HG03175 (cell line): ENCODE results near the gene JAZF1.
"Not testable (repeated sequence)": the region's sequence is repeated elsewhere in the genome, so short reads cannot be mapped to it uniquely, and the experiment has no call there.

ENCODE experiments used
- ATAC-seq: cut with Tn5 transposase; IDR thresholded peaks from one replicate; pipeline ENCODE4 v1.9.1; 2021; ENCODE audit warnings: mild to moderate bottlenecking, moderate library complexity; ENCODE audit not compliant: unreplicated experiment

The JAZF1 gene

DNA sequence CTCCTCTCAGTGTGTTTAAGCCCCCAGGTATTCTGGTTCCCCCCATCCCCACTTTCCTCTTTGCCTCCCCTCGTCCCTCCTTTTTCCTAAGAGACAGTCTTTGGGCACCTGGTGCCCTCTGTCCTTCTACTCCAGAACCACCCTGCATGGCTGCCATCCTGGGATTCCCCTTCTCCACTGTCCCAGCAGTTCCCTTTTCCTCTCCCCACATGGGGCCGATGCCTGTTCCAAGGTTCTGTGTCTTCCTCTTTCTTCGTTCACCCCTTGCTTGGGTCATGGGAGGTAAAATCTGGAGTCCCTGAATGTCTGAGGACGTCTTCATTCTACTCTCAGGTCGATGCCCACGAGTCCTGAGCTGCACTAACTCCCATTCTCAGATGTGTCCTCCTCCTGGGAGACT is 319.8 kb downstream of the JAZF1 start:
- no peak for ATAC-seq

DNA sequence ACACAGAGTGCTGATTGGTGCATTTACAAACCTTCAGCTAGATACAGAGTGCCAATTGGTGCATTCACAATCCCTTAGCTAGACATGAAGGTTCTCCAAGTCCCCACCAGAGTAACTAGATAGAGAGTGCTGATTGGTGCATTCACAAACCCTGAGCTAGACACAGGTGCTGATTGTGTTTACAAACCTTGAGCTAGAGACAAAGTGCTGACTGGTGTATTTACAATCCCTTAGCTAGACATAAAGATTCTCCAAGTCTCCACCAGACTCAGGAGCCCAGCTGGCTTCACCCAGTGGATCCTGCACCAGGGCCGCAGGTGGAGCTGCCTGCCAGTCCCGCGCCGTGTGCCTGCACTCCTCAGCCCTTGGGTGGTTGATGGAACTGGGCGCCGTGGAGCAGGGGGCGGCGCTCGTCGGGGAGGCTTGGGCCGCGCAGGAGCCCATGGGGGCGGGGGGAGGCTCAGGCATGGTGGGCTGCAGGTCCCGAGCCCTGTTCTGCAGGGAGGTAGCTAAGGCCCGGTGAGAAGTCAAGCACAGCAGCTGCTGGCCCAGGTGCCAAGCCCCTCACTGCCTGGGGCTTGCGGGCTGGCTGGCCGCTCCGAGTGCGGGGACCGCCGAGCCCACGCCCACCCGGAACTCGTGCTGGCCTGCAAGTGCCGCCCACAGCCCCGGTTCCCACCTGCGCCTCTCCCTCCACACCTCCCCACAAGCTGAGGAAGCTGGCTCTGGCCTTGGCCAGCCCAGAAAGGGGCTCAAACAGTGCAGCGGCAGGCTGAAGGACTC is 323.7 kb downstream of the JAZF1 start:
- not testable (repeated sequence) for ATAC-seq

DNA sequence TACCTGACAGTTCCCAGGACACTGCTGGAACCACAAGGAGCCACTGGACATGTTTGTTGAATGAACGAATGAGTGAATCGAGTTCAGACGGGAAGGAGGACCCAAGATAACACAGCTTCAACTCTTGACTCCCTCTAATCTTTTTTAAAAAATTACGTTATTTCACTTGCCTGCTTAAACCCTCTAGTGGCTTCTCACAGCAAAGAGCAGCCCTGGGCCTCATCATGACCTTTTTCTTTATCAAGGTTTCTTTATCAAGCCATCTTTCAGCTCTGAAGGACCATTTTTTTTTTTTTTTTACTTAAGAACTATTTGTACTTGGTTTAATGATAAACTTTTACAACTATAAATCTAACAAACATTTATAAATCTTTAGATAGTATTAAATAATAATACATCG is 330.1 kb downstream of the JAZF1 start:
- ATAC-seq: no peak

DNA sequence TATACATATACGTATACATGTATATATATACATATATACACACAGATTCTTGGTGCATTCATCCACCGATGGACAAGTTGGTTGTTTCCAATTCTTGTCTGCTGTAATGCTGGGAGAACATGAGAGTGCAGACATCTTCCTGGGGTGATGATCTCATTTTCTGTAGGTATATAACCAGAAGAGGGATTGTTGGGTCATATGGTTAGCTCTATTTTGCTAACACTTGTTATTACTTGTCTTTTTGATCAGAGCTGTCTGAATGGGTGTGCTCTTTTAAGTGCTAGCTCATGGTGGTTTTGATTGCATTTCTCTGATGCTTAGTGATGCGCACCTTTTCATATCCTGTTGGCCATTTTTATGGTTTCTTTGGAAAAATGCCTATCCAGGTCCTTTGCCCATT is 334.2 kb downstream of the JAZF1 start:
- ATAC-seq: no peak

DNA sequence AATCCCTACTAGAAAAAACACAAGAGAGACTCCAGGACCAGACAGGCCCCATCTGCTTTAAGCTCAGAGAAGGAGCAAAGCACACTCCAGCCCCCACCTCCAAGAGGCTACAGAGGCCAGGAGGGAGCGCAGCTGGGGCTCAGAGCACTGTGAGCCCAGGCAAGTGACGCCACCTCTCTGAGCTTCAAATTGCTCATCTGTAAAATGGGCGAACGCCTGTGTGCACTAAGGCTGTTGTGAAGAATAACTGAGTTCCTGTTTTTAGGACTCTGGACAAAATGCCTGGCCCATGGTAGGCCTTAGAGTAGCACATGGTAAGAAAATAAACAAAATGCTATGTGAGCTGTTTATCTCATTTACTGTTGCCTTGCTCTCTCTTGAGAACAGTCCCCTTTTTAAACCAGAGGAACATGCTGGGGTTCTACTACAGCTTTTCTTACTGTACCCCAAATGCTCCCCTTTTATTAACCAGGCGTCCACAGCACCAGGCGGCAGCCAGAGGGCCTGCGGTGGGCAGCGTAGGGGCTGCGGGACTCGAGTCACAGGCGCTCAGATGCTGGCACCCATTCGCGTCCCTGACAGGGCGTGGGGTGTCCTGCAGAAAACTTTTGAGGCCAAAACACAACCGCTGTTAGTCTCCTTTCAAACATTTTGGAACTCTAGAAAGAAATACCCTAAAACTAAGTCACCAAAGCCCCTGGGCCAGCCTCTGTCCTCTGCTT is 336.9 kb downstream of the JAZF1 start:
- no peak for ATAC-seq

DNA sequence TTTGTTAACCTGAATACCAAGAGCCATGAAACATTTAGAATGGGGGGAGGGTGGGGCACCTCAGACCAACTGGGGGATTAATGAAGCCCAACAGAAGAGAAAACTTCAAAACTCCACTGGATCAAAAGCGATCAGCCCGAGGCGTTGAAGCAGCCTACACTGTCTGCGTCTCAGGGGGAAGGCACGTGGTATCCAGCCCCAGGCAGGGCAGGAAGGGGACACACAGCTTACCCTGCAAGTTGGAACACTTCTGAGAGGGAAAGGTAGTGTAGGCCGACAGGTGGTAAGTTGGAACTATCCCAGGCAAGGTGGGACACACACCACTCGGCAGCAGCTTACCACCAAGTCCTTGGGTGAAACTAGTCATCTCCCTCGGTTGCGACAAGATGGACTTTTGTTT is 337.7 kb downstream of the JAZF1 start:
- no peak for ATAC-seq

DNA sequence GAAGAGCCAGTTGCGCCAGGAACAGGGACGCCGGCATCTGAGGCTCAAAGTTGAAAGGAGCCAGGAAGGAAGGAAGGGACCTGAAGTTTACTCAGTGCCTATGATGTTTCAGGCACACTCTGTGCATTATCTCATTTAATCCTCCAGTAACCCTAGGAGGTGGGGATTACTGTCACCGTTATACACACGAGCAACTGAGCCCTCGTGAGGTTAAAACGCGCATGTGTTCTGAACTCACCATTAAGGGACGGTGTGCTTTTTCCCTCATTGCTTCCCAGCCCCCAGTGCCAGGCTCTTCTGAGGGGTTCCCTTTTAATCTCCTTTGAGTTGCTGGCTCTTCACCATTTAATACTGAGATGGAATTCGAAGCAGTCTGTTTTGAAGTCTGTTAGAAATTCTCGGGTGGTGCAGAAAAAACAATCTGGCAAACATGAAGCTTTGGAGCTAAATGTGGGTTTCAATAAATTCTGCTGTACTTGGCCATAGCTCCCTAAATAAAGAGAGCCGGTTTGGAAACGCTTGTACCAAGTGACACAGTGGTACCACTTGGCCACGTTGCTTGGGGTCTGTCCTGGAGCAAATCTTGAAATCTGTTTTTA is 338.4 kb downstream of the JAZF1 start:
- ATAC-seq: no peak

DNA sequence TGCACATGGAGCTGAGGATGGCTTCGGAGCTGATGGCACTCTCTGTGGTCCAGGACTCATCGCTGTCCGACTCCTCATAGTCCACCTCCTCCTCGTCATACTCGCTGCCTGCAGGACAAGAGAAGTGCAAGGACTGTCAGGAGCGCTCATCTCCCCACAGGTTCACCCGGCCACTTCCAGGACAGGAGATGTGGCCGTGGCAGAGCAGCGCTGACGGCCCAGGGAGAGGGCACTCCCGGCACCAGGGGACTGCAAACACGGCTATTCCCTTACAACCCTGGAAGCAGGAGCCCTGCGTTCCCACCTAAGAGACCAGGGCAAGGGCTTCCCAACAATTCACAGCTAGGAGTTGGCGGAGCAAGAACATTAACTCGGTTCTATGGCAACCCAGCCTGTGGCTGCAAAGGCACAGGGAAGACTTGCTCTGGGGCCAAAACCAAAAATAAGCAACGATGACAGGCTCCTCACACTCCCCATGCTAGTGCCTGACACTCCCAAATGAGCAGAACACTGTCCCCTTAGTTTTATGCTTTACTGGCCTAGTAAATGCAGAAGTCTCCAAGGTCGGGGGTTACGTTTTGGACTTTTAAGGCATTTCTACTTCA is 339.7 kb downstream of the JAZF1 start:
- ATAC-seq: no peak

DNA sequence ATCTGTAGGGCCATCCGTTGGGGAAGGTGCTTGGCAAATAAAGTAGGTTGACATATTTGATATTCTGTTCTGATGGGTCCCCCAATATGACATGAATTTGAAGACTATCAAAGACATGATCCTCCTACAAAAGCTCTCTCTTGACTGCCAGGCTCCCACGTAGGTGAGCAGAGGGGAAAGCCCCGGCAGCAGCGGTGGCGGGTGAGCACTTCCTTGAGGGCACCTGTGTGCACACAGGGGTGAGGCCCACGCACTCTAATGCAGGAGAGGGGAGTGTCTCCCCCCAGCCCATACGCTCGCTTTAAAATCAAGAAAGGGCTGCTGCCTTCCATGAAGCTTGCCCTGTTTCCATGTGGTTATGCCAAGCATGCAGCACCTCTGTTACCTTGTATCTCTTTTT is 340.3 kb downstream of the JAZF1 start:
- ATAC-seq: no peak

DNA sequence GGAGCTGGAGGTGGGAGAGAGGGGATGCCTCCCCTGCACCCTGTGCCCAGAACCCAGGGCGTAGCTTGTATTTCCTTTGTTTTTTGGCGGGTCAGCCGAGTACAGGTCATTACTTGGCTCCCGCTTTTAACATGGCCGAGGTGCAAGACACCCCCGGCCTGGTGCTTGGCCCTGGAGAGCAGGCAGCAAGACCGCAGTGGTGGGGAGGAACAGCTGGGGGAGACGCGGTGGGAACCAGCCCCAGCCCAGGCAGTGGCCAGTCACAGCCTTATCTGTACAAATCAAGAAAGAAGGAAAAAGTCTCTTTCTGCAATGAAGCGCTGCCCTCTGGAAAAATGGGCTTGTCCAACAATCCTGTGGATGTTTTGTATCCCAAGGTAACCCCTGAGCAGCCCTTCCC is 341.5 kb downstream of the JAZF1 start:
- ATAC-seq: no peak

DNA sequence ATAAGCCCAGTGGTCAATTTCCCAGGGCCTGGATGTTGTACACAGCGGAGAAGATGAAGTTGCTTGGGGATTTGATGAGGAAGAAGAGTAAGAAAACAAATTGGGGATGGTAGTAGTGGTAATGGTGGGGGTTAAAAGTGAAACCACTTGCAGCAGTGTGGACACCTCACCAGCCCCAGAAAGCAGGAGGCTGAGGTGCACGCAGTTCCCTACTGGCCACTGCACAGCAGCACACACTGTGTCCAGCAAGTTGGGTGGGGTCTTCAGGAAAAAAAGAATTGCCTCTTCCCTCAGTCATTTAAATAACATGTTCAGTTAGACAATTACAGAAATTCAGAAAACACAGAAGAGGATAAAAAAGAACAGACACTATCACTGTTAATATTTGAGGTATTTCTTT is 344.1 kb downstream of the JAZF1 start:
- ATAC-seq: no peak

DNA sequence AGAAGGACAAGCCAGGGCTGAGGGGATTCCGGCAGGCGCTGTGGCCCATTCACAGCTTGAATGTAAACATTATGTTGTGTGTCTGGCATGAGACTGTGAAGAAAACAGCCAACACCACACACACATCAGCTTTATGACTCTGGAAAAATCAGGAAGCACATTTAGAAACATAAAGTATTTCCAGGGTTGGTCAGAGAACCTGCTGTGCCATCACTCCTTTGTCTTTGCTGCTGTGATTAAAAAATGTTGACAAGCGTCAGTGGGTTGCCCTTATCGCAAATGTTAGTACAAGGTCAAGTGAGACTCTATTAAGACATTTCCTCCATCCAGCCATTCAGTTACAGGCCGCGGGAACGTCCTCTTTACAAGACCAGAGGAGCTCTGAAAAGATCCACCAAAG is 345.2 kb downstream of the JAZF1 start:
- ATAC-seq: no peak

DNA sequence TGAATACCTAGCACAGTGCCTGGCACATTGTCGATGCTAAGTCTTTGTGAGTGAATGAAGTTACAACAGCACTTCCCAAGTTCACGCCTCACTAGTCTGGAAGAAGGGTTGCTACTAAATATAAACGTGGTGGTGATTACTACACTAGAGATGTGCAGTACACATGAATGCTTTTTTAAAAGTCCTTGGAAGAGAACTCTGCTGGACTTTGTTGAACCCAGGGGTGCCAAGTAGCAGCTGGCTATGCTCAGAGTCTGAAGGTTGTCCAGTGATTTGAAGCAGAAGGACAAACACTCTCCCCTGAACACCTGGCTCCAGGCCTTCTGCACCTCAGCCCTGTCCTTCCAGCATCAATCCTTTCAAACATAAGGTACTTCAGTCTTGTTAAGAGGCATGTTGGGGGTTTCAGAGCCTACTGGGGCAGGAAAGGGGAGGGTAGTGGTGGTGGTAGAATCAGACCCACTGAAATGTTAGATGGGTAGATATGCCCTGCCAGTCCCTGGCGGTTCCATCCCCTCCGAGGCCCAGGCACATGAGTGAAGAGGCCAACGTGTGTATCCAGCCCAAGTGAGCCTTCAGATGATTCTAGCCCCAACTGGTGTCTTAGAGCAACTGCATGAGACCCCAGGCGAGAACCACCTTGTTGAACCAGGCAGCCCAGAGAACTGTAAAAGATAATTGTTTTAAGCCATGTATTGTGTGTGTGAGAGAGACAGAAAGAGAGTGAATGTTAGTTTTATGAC is 346.2 kb downstream of the JAZF1 start:
- ATAC-seq: no peak

DNA sequence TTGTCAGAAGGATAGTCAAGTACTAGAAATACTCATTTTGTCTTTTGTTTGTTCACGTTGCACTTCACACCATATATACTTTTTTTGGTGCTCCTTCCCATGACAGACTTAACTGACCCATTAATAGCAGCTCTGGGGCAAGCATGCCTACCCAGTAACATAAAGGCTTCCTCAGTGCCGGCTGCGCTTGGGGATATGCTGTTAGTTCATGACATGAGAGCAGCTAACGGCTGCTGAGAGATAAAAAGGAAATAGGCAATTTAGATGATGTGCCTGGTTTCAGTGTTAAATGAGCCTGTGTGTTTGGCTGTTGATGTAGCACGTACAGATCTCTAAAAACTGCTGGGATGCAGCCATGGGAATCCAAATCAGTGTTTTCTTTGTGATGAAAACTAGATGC is 354.2 kb downstream of the JAZF1 start:
- no peak for ATAC-seq

DNA sequence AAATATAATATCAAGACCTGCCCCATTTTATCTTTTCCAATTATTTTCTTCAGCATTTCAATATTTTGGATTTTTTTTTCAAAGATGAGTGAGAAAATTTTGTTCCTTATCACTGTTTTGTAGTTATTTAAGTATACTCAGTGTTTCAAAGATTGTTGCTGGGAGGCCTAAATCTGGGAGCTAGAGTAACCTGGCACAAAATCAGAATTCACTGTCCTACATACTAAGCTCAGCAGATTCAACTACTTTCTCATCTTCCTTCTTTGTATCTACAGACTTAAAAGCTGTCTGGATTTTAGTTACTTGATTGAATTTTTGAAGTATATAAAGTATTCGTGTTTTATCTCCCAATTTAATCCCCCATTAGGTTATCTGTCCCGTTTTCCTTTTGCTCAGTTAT is 354.7 kb downstream of the JAZF1 start:
- no peak for ATAC-seq

DNA sequence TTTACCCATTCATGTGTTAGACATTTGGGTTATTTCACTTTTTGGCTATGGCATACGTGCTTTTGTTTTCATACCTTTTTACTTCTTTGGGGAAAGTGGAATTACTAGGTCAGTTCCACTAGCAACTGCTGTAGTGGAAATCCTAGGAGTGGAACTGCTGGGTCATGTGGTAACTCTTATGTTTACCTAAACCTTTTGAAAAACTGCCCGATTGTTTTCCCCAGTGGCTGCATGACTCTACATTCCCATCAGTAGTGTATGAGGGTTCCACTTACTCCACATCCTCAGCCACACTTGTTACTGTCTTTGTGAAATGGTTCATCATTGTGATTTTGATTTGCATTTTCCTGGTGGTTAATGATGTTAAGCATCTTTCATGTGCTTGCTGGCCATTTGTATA is 358.4 kb downstream of the JAZF1 start:
- no peak for ATAC-seq

DNA sequence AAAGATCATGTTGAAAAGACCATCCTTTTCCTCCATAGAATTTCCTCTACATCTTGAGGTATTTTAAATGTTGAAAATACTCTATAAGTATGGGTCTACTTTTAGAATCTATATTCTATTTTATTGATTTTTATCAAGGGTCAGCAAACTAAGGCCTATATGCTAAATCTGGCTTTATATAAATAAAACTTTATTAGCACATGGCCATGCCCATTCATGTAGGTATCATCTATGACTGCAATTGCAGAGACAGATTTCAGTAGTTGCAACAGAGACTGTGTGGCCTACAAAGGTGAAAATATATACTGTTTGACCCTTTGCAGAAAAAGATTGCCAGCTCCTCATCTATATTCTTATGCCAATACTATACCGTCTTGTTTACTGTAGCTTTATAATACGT is 367.9 kb downstream of the JAZF1 start:
- no peak for ATAC-seq

DNA sequence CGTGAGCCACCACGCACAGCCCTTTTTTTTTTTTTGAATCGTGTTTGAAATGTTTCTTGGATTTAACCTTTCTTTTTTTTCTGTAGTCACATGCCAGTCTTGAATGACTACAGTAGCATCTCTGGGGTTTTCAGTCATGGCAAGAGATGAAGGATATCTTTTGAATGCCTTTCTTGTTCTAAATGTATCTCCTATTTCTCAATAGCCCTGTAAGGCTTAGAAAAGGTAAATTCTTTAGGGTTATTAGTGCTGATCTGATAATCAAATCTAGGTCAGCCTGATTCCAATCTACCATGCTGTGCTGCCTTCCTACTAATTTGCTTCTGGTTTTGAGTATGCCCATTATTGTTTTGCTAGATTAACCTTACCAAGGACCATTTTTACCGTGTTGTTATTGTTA is 370.4 kb downstream of the JAZF1 start:
- no peak for ATAC-seq

DNA sequence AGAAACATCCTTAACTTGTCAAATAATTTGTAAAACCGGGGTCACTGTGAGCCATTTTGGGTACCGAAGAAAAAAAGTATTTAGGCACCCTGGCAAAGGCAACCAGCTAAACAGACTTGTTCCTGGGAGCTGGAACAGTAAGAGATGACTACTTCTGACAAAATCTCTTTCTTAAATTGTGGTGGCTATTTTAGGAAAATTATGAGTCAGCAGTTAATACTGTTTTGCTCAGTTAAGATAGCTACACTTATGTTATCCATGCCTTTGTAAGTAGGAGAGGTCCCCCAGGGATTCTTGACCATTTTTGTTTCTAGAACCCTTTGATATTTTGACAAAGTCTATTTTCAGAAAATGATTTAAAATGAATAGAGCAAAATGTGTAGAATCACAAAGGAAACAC is 372.0 kb downstream of the JAZF1 start:
- no peak for ATAC-seq

DNA sequence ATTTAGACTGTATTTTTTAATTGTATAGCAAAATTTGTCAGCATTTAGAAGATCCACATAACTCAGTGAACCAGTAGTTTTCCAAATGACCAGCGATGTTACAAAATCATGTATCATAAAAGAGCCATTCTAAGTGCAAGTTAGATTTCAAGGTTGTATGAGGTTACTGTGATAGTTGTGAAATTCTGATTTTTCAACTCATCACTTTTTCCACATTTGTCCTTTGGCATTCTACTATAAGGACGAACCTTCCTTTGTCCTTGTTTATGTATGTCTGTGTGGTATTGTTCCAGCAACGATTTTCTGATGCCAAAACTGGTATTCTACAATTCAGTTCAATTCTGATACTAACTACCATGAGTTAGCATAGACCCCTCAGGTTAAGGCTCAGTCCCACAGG is 376.5 kb downstream of the JAZF1 start:
- ATAC-seq: no peak

DNA sequence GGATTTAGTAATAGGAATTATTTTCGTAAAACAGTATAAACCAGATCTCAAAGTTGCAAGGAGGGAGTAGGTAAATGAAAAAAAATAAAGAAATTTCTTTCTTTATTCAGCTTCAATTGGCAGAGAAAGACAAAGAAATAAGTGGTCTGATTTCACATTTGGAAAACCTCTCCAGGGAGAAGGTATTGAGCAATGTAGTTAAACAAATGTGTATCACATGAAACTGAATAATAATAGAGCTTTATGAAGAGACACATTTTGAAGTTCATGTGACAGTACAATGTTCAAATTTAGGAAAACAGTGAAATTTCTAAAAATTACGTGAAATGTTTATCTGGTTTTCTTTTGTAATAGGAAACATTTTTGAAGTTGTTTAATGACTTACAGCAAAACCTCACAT is 377.6 kb downstream of the JAZF1 start:
- ATAC-seq: no peak
